Stimulated activated effector memory CD8-positive, alpha-beta T cell treated with anti-CD3 and anti-CD28 coated beads, Interleukin-12 subunit alpha, Interleukin-12 subunit beta, amount 100 ng/mL, for 72 hours (primary cell): ENCODE measurements around the gene APAF1.

ENCODE experiments used
- ATAC-seq: fragments of 150-1000 bp; cut with Tn5 transposase; 2 replicates; pipeline ENCODE4 v1.10.0; 2021
- DNase-seq, 2 donors: peaks; one replicate each; pipeline ENCODE4 v3.0.0; 2021 to 2022; ENCODE audit warnings: low spot score in 2 of 2
- H3K27ac Mint-ChIP-seq: one replicate; pipeline ENCODE4 v1.8.0; 2022; ENCODE audit warnings: mild to moderate bottlenecking, mixed read lengths
- H3K36me3 Mint-ChIP-seq: one replicate; pipeline ENCODE4 v1.8.0; 2022; ENCODE audit warnings: mild to moderate bottlenecking, mixed read lengths
- H3K4me1 Mint-ChIP-seq: one replicate; pipeline ENCODE4 v1.8.0; 2022; ENCODE audit warnings: mixed read lengths
- H3K4me3 Mint-ChIP-seq: one replicate; pipeline ENCODE4 v1.8.0; 2022; ENCODE audit warnings: mild to moderate bottlenecking, mixed read lengths
- H3K9me3 Mint-ChIP-seq: one replicate; pipeline ENCODE4 v1.8.0; 2022; ENCODE audit warnings: mixed read lengths

The APAF1 gene

DNA sequence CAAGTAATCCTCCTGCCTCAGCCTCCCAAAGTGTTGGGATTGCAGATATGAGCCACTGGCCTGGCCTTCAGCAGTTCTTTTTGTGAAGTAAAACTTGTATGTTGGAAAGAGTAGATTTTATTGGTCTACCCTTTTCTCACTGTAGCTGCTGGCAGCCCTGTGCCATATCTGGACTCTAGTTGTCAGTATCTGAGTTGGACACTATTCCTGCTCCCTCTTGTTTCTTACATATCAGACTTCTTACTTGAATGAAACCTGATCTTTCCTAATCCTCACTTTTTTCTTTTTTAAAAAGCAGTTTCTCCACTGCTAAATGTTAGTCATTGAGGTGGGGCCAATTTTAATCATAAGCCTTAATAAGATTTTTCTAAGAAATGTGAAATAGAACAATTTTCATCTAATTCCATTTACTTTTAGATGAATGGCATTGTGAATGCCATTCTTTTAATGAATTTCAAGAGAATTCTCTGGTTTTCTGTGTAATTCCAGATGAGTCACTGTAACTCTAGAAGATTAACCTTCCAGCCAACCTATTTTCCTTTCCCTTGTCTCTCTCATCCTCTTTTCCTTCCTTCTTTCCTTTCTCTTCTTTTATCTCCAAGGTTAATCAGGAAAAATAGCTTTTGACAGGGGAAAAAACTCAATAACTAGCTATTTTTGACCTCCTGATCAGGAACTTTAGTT, 88.7 kb downstream of the APAF1 start:
- H3K9me3 Mint-ChIP-seq: no peaks in the 10 kb centered on the region
- DNase-seq (no peak), ATAC-seq (no peak)
- peaks cover 50% of the 10 kb centered on the region for H3K36me3 Mint-ChIP-seq
- H3K4me1 Mint-ChIP-seq: peaks cover 9% of the 10 kb centered on the region
- no peak overlapping the region for H3K4me3 Mint-ChIP-seq
- H3K27ac Mint-ChIP-seq: no peak overlapping the region

GRCh38 chr12:98735821-98736220, 90.7 kb downstream of the APAF1 start:
- H3K9me3 Mint-ChIP-seq: no peaks in the 10 kb centered on the region
- H3K4me1 Mint-ChIP-seq: peaks cover 21% of the 10 kb centered on the region
- H3K36me3 Mint-ChIP-seq: peaks cover 36% of the 10 kb centered on the region
- no peak for ATAC-seq
- DNase-seq: no peak
- no peak overlapping the region for H3K4me3 Mint-ChIP-seq
- H3K27ac Mint-ChIP-seq: no peak overlapping the region

DNA sequence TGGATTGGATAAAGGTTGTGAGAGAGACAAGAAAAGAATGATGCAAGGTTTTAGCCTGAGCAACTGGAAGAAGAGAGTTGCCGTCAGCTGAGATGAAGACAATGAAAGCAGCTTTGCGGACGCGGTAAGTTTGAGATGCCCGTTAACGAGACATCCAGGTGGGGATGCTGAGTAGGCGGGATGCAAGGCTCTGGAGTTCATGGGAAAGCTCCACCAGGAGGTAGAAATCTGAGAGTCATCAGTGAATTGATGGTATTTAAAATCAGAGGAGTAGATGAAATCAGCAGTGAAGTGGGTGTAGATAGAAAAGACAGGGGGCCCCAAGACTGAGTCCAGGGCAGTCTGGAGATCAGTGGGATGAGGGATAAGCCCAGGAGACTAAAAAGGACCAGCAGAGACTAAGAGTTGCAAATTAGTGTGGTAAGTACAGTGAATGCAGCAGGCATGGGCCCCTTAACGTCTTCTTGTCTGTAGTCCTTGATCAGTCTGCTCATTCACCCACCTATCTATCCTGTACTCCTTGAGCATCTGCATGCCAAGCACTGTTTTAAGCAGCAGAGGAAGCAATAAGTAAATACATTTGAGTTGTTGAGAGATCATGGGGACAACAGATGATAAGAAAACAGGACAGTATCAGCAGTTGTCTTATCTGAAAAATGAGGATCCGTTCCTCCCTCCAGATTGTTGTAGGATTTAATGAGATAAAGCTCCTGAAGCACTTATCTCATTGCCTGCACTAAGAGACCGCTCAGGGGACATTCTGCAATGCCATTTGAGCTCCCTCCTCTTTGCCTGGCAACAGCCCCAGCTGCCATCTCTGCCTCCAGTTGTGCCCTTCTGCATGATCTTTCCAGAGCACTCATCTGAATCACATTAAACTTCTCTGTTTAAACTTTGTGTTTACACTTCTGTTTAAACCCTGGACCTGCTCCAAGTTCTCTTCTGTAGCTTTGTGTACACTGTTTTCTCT, 91.5 kb downstream of the APAF1 start:
- peaks cover 29% of the 10 kb centered on the region for H3K4me1 Mint-ChIP-seq
- H3K4me3 Mint-ChIP-seq: no peak overlapping the region
- no peaks in the 10 kb centered on the region for H3K9me3 Mint-ChIP-seq
- H3K27ac Mint-ChIP-seq: no peak overlapping the region
- peaks cover 36% of the 10 kb centered on the region for H3K36me3 Mint-ChIP-seq
- ATAC-seq: no peak
- DNase-seq: peak in 1 of 2 donors; percentile 38

GRCh38 chr12:98737322-98737712, 92.2 kb downstream of the APAF1 start:
- ATAC-seq (no peak), DNase-seq (peak in 1 of 2 donors; percentile 32)
- H3K9me3 Mint-ChIP-seq: no peaks in the 10 kb centered on the region

DNA sequence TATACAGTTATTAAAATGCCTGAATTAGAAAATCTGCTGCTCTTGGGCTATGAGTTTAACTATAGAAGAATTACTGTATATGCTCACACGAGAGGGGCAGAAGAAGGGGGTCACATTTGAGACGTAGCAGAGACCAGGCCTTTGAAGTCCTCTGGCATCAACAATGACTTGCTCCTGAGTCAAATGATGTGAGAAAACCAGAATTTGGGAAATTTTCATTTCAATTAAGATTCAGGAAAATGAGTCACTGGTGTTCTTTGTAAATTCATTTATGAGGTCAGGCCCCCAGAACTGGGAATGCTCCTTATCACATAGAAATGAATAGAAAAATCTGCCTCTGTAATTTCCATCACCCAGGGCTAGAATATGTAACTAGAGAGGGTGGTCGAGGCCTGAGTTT, 92.9 kb downstream of the APAF1 start:
- H3K4me1 Mint-ChIP-seq: peaks cover 39% of the 10 kb centered on the region
- no peak overlapping the region for H3K27ac Mint-ChIP-seq
- no peak for ATAC-seq

More at GRCh38 chr12:98737322-98737712, 92.2 kb downstream of the APAF1 start:
- no peak overlapping the region for H3K27ac Mint-ChIP-seq
- H3K4me1 Mint-ChIP-seq: peaks cover 36% of the 10 kb centered on the region
- no peak overlapping the region for H3K4me3 Mint-ChIP-seq
- H3K36me3 Mint-ChIP-seq: peaks cover 30% of the 10 kb centered on the region

DNA sequence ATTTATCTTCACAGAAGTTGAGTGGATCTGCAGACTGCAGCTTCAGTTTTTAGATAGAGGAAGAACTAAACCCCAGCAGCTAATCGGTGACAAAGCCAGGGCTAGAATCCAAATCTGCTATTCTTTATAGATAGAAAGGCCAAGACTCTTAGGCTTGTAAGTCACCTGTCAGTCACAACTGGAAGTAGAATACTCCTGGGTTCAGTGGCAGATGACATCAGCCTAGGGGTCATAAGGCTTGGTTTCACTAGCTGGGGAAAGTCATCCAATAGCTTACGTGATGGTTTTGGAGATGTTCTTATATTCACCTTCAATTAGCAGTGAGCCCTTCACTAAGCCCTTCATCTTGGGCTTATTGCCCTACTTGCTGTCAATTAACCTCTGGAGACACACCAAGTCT, 93.4 kb downstream of the APAF1 start:
- H3K36me3 Mint-ChIP-seq: peaks cover 18% of the 10 kb centered on the region

More for the DNA sequence above, 92.9 kb downstream of the APAF1 start:
- no peaks in the 10 kb centered on the region for H3K9me3 Mint-ChIP-seq
- peaks cover 24% of the 10 kb centered on the region for H3K36me3 Mint-ChIP-seq
- no peak overlapping the region for H3K4me3 Mint-ChIP-seq
- DNase-seq: peak in 1 of 2 donors; percentile 2

GRCh38 chr12:98740751-98741150, 95.7 kb downstream of the APAF1 start:
- Mint-ChIP-seq H3K36me3 (peaks cover 6% of the 10 kb centered on the region), H3K27ac (peak overlapping the region; percentile 80), H3K9me3 (no peaks in the 10 kb centered on the region), H3K4me1 (peaks cover 37% of the 10 kb centered on the region), H3K4me3 (peak overlapping the region; percentile 48)
- no peak for DNase-seq
- ATAC-seq: no peak

More for the DNA sequence above, 93.4 kb downstream of the APAF1 start:
- H3K27ac Mint-ChIP-seq: no peak overlapping the region
- H3K4me3 Mint-ChIP-seq: no peak overlapping the region
- peak in 1 of 2 donors; percentile 46 for DNase-seq
- H3K9me3 Mint-ChIP-seq: no peaks in the 10 kb centered on the region
- peaks cover 39% of the 10 kb centered on the region for H3K4me1 Mint-ChIP-seq
- ATAC-seq: peak; percentile 43

DNA sequence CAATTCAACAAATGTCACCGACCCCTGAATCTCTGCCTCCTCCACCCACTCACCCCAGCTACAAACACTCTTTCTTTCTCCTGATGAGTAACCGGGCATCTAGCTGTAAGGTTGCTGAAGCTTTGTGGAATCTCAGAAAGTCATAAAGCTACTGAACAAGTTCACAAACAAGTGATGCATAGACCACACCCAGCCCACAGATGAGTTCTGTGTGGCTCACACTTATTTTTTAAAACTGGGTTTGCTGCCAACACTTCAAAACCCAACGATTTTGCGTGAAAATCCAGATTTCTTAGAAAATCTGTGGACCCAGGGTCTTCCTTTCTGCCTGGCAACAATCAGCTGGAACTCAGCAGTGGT, 96.1 kb downstream of the APAF1 start:
- peak overlapping the region; percentile 80 for H3K27ac Mint-ChIP-seq
- DNase-seq: peak; percentile 11 to 75
- H3K4me3 Mint-ChIP-seq: peak overlapping the region; percentile 48
- H3K36me3 Mint-ChIP-seq: peaks cover 5% of the 10 kb centered on the region
- peaks cover 36% of the 10 kb centered on the region for H3K4me1 Mint-ChIP-seq
- peak; percentile 88 for ATAC-seq
- no peaks in the 10 kb centered on the region for H3K9me3 Mint-ChIP-seq

DNA sequence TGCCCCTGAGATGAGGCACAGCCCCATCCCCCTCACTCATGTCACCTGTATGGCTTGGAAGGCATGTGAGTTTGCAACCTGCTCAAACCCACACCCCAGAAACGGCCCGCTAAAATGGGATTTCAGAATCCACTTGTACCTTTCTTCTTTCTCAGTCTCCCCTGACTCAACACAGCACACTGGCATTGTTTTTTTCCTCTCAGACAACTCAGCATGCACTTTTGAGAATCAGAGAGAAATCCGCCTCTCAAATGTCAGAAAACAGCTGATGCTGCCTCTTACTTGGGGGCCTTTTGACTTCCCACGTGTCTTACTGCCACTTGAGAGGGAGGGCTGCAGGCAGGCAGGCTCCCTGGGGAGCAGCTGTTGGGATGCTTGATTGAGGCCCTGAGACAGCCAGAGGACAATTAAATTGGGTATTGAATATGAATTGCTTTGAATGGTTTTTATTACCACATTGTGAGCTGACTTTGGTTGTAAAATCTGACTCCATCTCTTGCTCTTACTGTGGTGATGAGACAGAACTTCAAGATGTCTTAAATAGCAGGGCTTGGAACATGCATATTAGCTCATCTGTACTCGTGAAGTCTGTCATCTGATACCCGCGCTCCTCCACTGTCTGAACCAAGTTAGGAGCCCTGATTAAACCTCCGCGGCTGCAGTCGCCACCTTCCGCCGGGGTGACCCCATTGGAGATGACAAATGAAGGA, 96.6 kb downstream of the APAF1 start:
- peak; percentile 83 for ATAC-seq
- no peaks in the 10 kb centered on the region for H3K9me3 Mint-ChIP-seq
- peak in 1 of 2 donors; percentile 15 for DNase-seq
- peaks cover 39% of the 10 kb centered on the region for H3K4me1 Mint-ChIP-seq
- H3K36me3 Mint-ChIP-seq: no peaks in the 10 kb centered on the region
- H3K27ac Mint-ChIP-seq: peak overlapping the region; percentile 80
- peak overlapping the region; percentile 48 for H3K4me3 Mint-ChIP-seq

DNA sequence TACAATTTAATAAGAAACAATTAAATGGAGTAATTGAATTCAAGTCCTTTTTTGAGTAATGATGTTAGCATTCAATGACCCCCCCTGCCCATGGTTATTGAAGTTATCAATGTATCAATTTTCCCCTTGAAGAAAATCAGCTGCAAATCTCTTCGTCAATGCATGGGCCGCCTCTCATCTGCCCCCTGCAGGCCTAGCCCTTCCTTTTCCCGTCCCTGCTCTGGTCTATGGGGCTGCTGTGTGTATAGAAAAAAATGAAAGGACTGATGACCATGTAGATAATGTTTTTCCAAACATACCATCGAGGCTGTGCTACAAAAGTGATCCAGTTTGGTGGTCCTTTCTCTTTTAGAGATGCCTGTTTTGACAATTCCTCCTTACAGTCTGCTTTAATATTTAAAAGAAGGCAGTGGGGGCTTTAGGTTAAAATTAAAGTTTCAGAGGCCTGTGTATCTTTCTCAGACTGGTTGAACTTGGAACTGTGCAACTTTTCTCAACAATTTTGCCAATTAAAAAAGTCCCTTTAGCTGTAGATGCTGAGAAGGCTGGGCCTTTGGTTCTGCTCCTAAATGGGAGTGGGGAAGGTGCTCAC, 98.4 kb downstream of the APAF1 start:
- Mint-ChIP-seq H3K9me3 (no peaks in the 10 kb centered on the region), H3K27ac (no peak overlapping the region), H3K36me3 (no peaks in the 10 kb centered on the region), H3K4me3 (no peak overlapping the region), H3K4me1 (peaks cover 39% of the 10 kb centered on the region)
- ATAC-seq (no peak), DNase-seq (no peak)

- ATAC-seq: no peak
- no peak for DNase-seq
- Mint-ChIP-seq H3K27ac (no peak overlapping the region), H3K9me3 (no peaks in the 10 kb centered on the region), H3K4me1 (peaks cover 39% of the 10 kb centered on the region), H3K36me3 (no peaks in the 10 kb centered on the region), H3K4me3 (no peak overlapping the region)
These were observed 99.6 kb downstream of the APAF1 start for GRCh38 chr12:98744680-98745079.

GRCh38 chr12:98745578-98746391, 100.7 kb downstream of the APAF1 start:
- H3K4me3 Mint-ChIP-seq: peak overlapping the region; percentile 65
- H3K27ac Mint-ChIP-seq: no peak overlapping the region
- peaks cover 28% of the 10 kb centered on the region for H3K4me1 Mint-ChIP-seq
- no peaks in the 10 kb centered on the region for H3K36me3 Mint-ChIP-seq
- no peaks in the 10 kb centered on the region for H3K9me3 Mint-ChIP-seq
- ATAC-seq: peak; percentile 29
- peak; percentile 14 to 71 for DNase-seq

DNA sequence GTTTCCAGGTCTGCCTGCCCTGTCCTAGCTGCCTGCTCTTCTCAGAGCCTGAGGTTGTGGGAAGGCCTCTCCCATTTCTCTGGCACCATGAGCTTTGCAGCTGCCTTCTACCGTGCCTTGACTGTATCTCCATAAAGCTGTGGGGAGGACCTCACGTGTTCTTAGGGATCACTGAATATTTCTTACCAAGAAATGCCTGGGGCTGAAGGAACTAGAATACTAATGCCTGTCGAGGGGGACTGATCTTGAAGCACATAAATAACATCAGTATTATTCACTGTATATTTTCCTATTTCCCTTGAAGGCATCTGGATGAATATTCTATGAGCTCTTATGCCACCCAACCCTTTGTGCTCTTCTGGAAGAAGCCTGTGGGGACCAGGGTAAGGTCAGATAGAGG, 103.4 kb downstream of the APAF1 start:
- peaks cover 9% of the 10 kb centered on the region for H3K4me1 Mint-ChIP-seq
- DNase-seq (no peak), ATAC-seq (no peak)
- H3K36me3 Mint-ChIP-seq: no peaks in the 10 kb centered on the region
- H3K4me3 Mint-ChIP-seq: no peak overlapping the region
- no peak overlapping the region for H3K27ac Mint-ChIP-seq
- no peaks in the 10 kb centered on the region for H3K9me3 Mint-ChIP-seq

DNA sequence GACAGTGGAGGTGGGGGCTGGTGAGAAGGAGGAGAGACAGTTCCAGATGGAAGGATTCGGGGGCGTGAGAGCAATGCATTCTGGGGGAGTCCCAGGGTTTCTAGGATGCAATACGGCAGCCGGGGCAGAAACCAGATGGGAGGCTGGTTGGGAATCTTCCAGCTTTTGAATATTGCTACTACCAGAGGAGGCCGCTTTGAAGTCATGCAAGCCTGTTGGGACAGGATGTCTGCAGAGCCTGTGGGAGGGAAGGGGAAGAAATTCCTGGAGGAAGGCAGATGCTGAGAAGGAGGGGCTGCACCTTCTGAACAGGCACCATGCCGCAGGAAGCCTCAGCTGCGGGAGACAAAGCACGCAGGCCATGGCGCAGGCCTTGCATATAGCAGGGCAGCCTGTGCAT, 105.4 kb downstream of the APAF1 start:
- no peak for DNase-seq
- ATAC-seq: no peak
- Mint-ChIP-seq H3K9me3 (no peaks in the 10 kb centered on the region), H3K4me3 (no peak overlapping the region), H3K4me1 (peaks cover 25% of the 10 kb centered on the region), H3K27ac (no peak overlapping the region), H3K36me3 (no peaks in the 10 kb centered on the region)
